Ovary (tissue), 9 donors: Measurements from ENCODE around the gene GGCX. TPM values are rescaled to one million over a fixed set of nuclear protein-coding genes. Genes with fewer than 3 reads are reported as not detected.

Source experiments
- DNase-seq, 5 donors: peaks; one replicate each; pipeline ENCODE4 v3.0.0-alpha.2; 2019 to 2020
- H3K27ac ChIP-seq, 2 donors: fragments of 200-600 bp; one replicate each; pipeline versions ENCODE4 v1.5.1 to v1.8.0; 2019 to 2022
- H3K27me3 ChIP-seq: fragments of 200-600 bp; one replicate; pipeline ENCODE4 v1.8.0; 2022
- H3K36me3 ChIP-seq: fragments of 200-600 bp; sonication (generic); one replicate; pipeline ENCODE4 v1.5.1; 2019
- H3K4me1 ChIP-seq: one replicate; pipeline ENCODE4 v1.8.1; 2013; ENCODE audit warnings: mild to moderate bottlenecking, moderate library complexity; ENCODE audit not compliant: insufficient read depth
- H3K4me3 ChIP-seq: fragments of 200-600 bp; sonication (generic); one replicate; pipeline ENCODE4 v1.5.1; 2017
- H3K9me3 ChIP-seq, 2 donors: fragments of 200-600 bp in 1 of 2; sonication (generic) in 1 of 2; one replicate each; pipeline versions ENCODE4 v1.5.1 to v1.8.1; 2013 to 2019; ENCODE audit warnings: mild to moderate bottlenecking in 1 of 2, moderate library complexity in 1 of 2
- CTCF ChIP-seq, 3 donors: fragments of 450-650 bp in 2 of 3; fragments of 200-600 bp in 1 of 3; IDR thresholded peaks; one replicate each; pipeline versions ENCODE4 v1.5.1 to v1.8.0; 2016 to 2022; ENCODE audit warnings: antibody characterized with exemption in 3 of 3, mild to moderate bottlenecking in 1 of 3
- EP300 ChIP-seq: sonication (generic); formaldehyde crosslinking; IDR thresholded peaks from one replicate; pipeline ENCODE4 v1.6.1; 2017; ENCODE audit warnings: antibody characterized with exemption
- POLR2A ChIP-seq: fragments of 450-650 bp; IDR thresholded peaks from one replicate; pipeline ENCODE4 v1.6.1; 2017; ENCODE audit warnings: antibody characterized with exemption, mild to moderate bottlenecking, moderate library complexity
- WGBS, 3 donors: extraction: QIAGEN DNeasy Blood & Tissue Kit in 1 of 3; methylation state at CpG; one replicate each; pipeline versions ENCODE4 v1.1.5 to v1.1.7; 2013 to 2017; 5-methylcytosine and 5-hydroxymethylcytosine counted together
- intact Hi-C, 4 donors: fragments of 100-400 bp; cut with DNase I; formaldehyde crosslinking; loops; one replicate each; pipeline versions ENCODE4 v1.11.0 to v1.15.1; 2022 to 2023
- polyA plus RNA-seq, 2 donors: library from polyadenylated mRNA; stranded (reverse); fragments of 200-250 nt in 1 of 2; fragments of 350-450 nt in 1 of 2; fragmentation: Illumina TruSeq in 1 of 2; extraction: RNeasy Lipid Tissue Mini Kit (QIAGEN cat#74804) in 1 of 2; gene quantifications; one replicate each; pipeline ENCODE4 v1.2.3, GENCODE V29; 2013 to 2014
- total RNA-seq, 7 donors: library from RNA; depleted of rRNA in 2 of 7; stranded (reverse); fragments of >200 nt in 2 of 7; fragmentation: NEBNext Ultra II Directional in 3 of 7; extraction: Animal tissue kit (Norgen Biotek cat#: 25700) in 3 of 7; gene quantifications; one replicate each; pipeline versions ENCODE4 v1.1.0 to v1.2.4, GENCODE V29; 2016 to 2023
- donor health status: DM: no; HTN: no; CAD: no; lungs with moderate emphysema.
- donor health status: DM: no; HTN: no; CAD: no.
- donor health status: Bipolar disorder and iron deficiency.
- donor health status: DM: yes; HTN: yes; CAD: no.
- donor health status: DM: no; HTN: no; CAD: no.
- donor health status: DM: yes; HTN: yes; CAD: no.

GGCX gene
- total and polyA plus RNA-seq, 9 donors: 14.2 to 35.5 (median 33.3) TPM

GRCh38 chr2:85550486-85550885 is 10.8 kb downstream of the GGCX start:
- no peak for DNase-seq
- TF ChIP-seq CTCF (IDR thresholded peaks at IDR 0.05) (no peak), EP300 (no peak), POLR2A (no peak)
- Histone ChIP-seq H3K9me3 (no peaks in the 10 kb centered on the region), H3K4me1 (no peaks in the 10 kb centered on the region), H3K4me3 (no peak overlapping the region), H3K27ac (no peak overlapping the region), H3K36me3 (no peaks in the 10 kb centered on the region), H3K27me3 (no peaks in the 10 kb centered on the region)
- intact Hi-C loops: loop anchor here in 2 of 4 donors (5.0 to 10.0 kb wide), 2 partner anchors 128 to 416 kb away; partner anchors contain the start of gene TCF7L1 (in 1 of the 2)
- 83 to 90% (median 88%) methylated on average over 10 of the region's 10 CpGs for WGBS, 3 donors

GRCh38 chr2:85549826-85550225 is 11.5 kb downstream of the GGCX start:
- Histone ChIP-seq H3K27me3 (no peaks in the 10 kb centered on the region), H3K4me3 (no peak overlapping the region), H3K27ac (no peak overlapping the region), H3K36me3 (no peaks in the 10 kb centered on the region), H3K9me3 (no peaks in the 10 kb centered on the region), H3K4me1 (no peaks in the 10 kb centered on the region)
- DNase-seq: no peak
- WGBS, 3 donors: 32 to 50% (median 39%) methylated on average over 4 of the region's 4 CpGs
- intact Hi-C loops: loop anchor here in 2 of 4 donors (5.0 to 10.0 kb wide), 2 partner anchors 128 to 415 kb away; partner anchors contain the start of gene TCF7L1 (in 1 of the 2)
- TF ChIP-seq EP300 (no peak), CTCF (IDR thresholded peaks at IDR 0.05) (no peak), POLR2A (no peak)

DNA sequence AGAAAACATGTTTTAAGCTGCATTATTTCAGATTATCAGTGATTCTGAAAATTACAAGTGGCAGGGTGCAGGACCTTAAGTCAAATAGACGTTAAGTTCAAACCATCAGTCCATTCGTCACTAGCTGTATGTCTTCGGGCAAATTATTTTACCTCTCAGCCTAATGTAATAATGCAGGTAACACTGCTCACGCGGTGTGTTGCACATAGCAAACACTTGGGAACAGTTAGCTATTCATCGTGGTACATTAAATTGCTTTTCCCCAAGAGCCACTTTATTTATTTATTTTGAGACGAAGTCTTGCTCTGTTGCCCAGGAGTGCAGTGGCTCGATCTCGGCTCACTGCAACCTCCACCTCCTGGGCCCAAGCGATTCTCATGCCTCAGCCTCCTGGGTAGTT is 12.2 kb downstream of the GGCX start:
- Histone ChIP-seq H3K4me3 (no peak overlapping the region), H3K27ac (no peak overlapping the region), H3K36me3 (no peaks in the 10 kb centered on the region), H3K27me3 (no peaks in the 10 kb centered on the region), H3K9me3 (no peaks in the 10 kb centered on the region), H3K4me1 (no peaks in the 10 kb centered on the region)
- DNase-seq: no peak
- intact Hi-C loops: no loop called here
- no peak for TF ChIP-seq EP300
- no peak for TF ChIP-seq POLR2A
- no peak for TF ChIP-seq CTCF (IDR thresholded peaks at IDR 0.05)
- 85 to 90% (median 89%) methylated on average over 10 of the region's 10 CpGs for WGBS, 3 donors

GRCh38 chr2:85548608-85548900 is 12.7 kb downstream of the GGCX start:
- no peak for TF ChIP-seq EP300
- no peak for TF ChIP-seq CTCF (IDR thresholded peaks at IDR 0.05)
- TF ChIP-seq POLR2A: no peak
- intact Hi-C loops: no loop called here
- no peak overlapping the region for H3K4me3 ChIP-seq
- no peak for DNase-seq
- H3K27me3 ChIP-seq: no peaks in the 10 kb centered on the region
- WGBS, 3 donors: 38 to 50% (median 47%) methylated on average over 2 of the region's 2 CpGs
- no peaks in the 10 kb centered on the region for H3K36me3 ChIP-seq
- H3K9me3 ChIP-seq: no peaks in the 10 kb centered on the region
- H3K4me1 ChIP-seq: no peaks in the 10 kb centered on the region
- H3K27ac ChIP-seq: no peak overlapping the region
